ENCODE measurements around the gene PAQR5. TPM values are rescaled to one million over a fixed set of nuclear protein-coding genes. Genes with fewer than 3 reads are reported as not detected.

Gene PAQR5
- total and polyA plus RNA-seq, 4 donors, result 0.19 to 1.1 (median 0.53) TPM

GRCh38 chr15:69389426-69389825 is 90.7 kb downstream of the PAQR5 start:
- H3K4me1 ChIP-seq (ENCODE audit: control insufficient read depth in 4 of 4, insufficient read depth in 4 of 4, low read length in 3 of 4), result peaks cover 0 to under 1% (median 0%) of the 10 kb centered on the region in 4 donors
- H3K9ac ChIP-seq (ENCODE audit: low read depth in 1 of 2, low read length in 2 of 2), result no peak overlapping the region
- no peak overlapping the region for H3K4me3 ChIP-seq (ENCODE audit: low read depth in 1 of 3, low read length in 3 of 3)
- no peak for TF ChIP-seq SP1 (IDR thresholded peaks at IDR 0.05)
- no peak for TF ChIP-seq FOXA2 (IDR thresholded peaks at IDR 0.05)
- no peak for TF ChIP-seq RXRA (IDR thresholded peaks at IDR 0.05)
- no peak for TF ChIP-seq NR2F2 (IDR thresholded peaks at IDR 0.05)
- no peak for TF ChIP-seq CTCF (IDR thresholded peaks at IDR 0.05; ENCODE audit: low read depth, low read length, missing input control)
- no peak for TF ChIP-seq ATF3 (IDR thresholded peaks at IDR 0.05)
- TF ChIP-seq REST (IDR thresholded peaks at IDR 0.05), result no peak
- WGBS, result 93% methylated on average over 7 of the region's 7 CpGs
- H3K36me3 ChIP-seq (ENCODE audit: control insufficient read depth in 4 of 4, insufficient read depth in 3 of 4, low read depth in 1 of 4, low read length in 3 of 4), result no peaks in the 10 kb centered on the region
- DNase-seq (ENCODE audit: low spot score), result no peak
- no peak overlapping the region for H3K27ac ChIP-seq (ENCODE audit: low read depth in 1 of 2, low read length in 2 of 2)
- no peaks in the 10 kb centered on the region for H3K27me3 ChIP-seq (ENCODE audit: control insufficient read depth in 4 of 4, insufficient read depth in 4 of 4, low read length in 3 of 4)
- no peaks in the 10 kb centered on the region for H3K9me3 ChIP-seq (ENCODE audit: control insufficient read depth in 4 of 4, low read length in 3 of 4)

GRCh38 chr15:69390575-69390974 is 91.9 kb downstream of the PAQR5 start:
- no peak for DNase-seq (ENCODE audit: low spot score)
- WGBS, result 97% methylated on average over 2 of the region's 2 CpGs
- TF ChIP-seq YY1 (IDR thresholded peaks at IDR 0.05) (no peak), HNF4G (IDR thresholded peaks at IDR 0.05) (no peak), FOXA2 (IDR thresholded peaks at IDR 0.05) (no peak), EGR1 (IDR thresholded peaks at IDR 0.05; ENCODE audit: low read depth in 2 of 2) (no peak), MAX (IDR thresholded peaks at IDR 0.05) (no peak), ZBTB33 (IDR thresholded peaks at IDR 0.05) (no peak), REST (IDR thresholded peaks at IDR 0.05) (no peak), TAF1 (conservative IDR thresholded peaks at IDR 0.05) (no peak), ATF3 (IDR thresholded peaks at IDR 0.05) (no peak), NR2F2 (IDR thresholded peaks at IDR 0.05) (no peak), RAD21 (IDR thresholded peaks at IDR 0.05) (no peak), FOXA1 (IDR thresholded peaks at IDR 0.05) (no peak), CTCF (IDR thresholded peaks at IDR 0.05; ENCODE audit: low read depth, low read length, missing input control) (no peak), HNF4A (conservative IDR thresholded peaks at IDR 0.05) (no peak), RXRA (IDR thresholded peaks at IDR 0.05) (no peak), JUND (IDR thresholded peaks at IDR 0.05) (no peak)
- Histone ChIP-seq H3K36me3 (ENCODE audit: control insufficient read depth in 4 of 4, insufficient read depth in 3 of 4, low read depth in 1 of 4, low read length in 3 of 4) (no peaks in the 10 kb centered on the region), H3K4me3 (ENCODE audit: low read depth in 1 of 3, low read length in 3 of 3) (no peak overlapping the region), H3K27me3 (ENCODE audit: control insufficient read depth in 4 of 4, insufficient read depth in 4 of 4, low read length in 3 of 4) (no peaks in the 10 kb centered on the region), H3K27ac (ENCODE audit: low read depth in 1 of 2, low read length in 2 of 2) (no peak overlapping the region), H3K9ac (ENCODE audit: low read depth in 1 of 2, low read length in 2 of 2) (no peak overlapping the region), H3K9me3 (ENCODE audit: control insufficient read depth in 4 of 4, low read length in 3 of 4) (no peaks in the 10 kb centered on the region), H3K4me1 (ENCODE audit: control insufficient read depth in 4 of 4, insufficient read depth in 4 of 4, low read length in 3 of 4) (peaks cover 0 to 5% (median 2%) of the 10 kb centered on the region in 4 donors)

Measured in liver (tissue), 9 donors.